GM18505 (cell line): ENCODE measurements around the gene SWT1.
A peak's percentile ranks its signal among the peaks of the same experiment; 100 is the strongest.
"Not testable (repeated sequence)": the region's sequence is repeated elsewhere in the genome, so short reads cannot be mapped to it uniquely, and the experiment has no call there.

Experiments used
- ATAC-seq: cut with Tn5 transposase; IDR thresholded peaks from one replicate; pipeline ENCODE4 v1.9.1; 2021; ENCODE audit not compliant: unreplicated experiment
- POLR2A ChIP-seq: IDR thresholded peaks from 4 replicates; pipeline ENCODE4 v1.6.1; 2011; ENCODE audit warnings: borderline replicate concordance; ENCODE audit not compliant: insufficient read depth, insufficient read length; ENCODE audit errors: extremely low read depth

The SWT1 gene

DNA sequence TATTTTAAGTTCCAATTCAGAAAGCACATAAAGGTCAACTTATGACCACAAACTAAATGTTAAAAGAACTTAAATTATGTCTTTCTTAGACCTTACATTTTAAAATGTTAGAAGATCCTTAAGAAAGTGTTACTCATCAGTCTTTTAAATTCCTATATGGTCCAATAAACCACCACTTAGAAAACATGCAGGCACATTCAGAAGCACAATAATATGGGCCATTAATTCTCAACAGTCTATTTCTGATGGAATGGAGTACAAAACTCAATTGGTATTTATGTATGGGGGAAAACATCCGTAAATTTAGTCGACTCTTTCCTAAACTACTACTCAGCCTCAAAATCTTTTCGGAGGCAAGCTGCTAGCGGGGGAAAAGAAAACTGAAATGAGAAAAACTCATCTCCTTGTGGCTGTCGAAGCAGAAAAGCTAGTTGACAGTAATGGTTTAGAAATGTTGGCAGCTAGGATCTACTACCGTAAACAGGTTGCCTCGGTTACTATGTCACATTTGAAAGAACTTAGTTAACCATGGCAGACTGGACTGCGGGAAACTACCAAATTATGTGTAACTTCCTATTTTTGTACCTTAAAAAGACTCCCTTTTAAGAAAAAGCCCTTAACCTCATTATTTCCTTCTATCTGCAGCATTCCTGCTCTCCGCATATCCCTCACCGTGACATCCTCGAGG lies 1.2 kb upstream of the SWT1 start:
- TF ChIP-seq POLR2A: no peak
- ATAC-seq: no peak

DNA sequence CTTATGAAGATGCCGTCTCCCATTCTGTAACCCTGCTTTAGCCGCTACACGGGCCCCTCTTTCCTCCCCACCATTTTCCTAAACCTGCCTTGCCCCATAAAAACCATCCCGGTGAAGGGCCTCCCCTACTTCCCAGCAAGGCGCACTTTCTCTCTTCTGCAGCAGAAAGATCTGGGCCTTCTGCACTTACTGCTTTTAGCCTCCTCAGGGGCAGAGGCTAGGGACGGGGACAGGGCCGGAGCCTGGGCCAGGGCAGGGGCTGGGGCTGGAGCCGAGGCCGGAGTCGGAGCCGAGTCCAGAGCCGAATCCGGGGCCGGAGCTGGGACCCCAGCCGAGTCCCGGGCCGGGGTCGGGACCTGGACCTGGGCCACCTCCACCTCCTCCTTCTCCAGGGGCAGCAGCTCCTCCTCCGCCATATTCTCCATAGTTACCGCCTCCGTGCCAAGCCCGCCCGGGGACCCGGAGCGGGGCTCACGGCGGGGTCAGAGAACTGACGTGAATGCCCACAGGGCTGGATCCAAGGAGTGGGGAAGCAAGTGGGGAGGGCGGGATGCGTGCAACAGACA lies 596 bp upstream of the SWT1 start:
- peak; percentile 30 for ATAC-seq

DNA sequence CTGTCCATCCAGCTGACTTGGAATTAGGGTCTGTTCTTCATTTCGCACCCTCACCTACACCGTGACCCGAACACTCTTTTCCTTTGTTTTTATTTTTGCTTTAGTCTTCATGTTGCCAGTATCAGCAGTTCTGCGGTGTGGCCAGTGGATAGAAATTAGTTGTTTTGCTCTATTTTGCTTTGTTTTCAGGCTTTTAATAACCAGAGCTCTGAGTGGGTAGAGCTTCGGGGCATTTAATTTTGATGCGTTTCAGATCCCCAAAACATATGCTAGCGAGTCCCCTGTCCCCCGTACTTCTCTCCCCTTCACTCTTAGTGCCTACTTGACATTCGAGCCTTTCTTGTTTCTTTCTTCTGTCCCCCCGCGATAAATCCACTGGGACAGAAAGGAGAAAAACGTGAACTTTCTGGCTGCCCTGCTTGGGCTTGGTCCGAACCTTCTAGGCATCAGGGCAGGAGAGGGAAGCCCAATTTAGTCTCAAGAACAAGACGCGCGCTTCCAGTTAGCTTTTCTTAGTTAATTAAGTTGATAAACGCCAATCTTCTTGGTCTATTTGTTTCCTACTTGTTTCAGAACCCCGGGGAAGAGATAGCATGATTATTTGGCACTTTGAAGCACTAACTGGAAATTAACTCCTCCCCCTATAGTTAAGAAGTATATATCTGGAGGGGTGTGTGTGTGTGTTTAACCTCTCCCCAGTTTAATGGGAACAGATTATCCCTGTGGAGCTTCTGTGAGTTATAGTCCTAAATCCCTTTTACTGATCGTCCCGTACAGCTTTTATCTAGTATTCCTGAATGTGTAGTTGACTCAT lies 839 bp downstream of the SWT1 start:
- TF ChIP-seq POLR2A: peak; percentile 42

More for the DNA sequence above, 596 bp upstream of the SWT1 start:
- no peak for TF ChIP-seq POLR2A

DNA sequence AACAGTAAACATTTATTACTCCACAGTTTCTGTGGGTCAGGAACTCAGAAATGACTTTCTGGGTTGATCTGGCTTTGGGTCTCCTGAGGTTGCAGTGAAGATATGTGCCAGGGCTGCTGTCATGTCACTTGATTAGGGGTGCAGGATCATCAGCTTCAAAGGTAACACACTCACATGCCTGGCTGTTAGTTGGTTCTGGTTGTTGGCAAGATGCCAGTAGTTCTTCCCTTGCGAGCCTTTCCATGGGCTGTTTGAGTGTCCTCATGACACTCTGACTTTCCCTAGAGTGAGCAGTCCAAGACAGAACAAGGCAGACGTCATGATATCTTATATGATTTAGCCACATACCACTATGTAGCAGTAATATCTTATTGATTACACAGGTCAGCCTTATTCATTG lies 1.8 kb downstream of the SWT1 start:
- no peak for ATAC-seq
- TF ChIP-seq POLR2A: no peak

More for the DNA sequence above, 839 bp downstream of the SWT1 start:
- ATAC-seq: no peak

- no peak for TF ChIP-seq POLR2A
These were observed 3.0 kb downstream of the SWT1 start for GRCh38 chr1:185159966-185160365.

DNA sequence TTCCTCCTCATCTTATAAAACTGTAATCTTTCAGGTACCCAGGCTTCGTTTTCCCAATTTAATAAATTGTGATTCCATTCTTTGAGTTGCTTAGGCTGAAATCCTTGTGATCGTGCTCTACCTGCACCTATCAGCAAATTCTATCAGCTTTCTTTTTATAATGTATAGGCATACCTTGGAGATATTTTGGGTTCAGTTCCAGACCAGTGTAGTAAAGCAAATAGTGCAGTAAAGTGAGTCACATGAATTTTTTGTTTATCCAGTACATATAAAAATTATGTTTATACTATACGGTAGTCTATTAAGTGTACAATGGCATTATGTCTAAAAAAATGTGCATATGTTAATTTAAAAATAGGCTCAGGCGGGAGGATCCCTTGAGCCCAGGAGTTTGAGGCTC lies 5.5 kb downstream of the SWT1 start:
- ATAC-seq: no peak
- no peak for TF ChIP-seq POLR2A

More at GRCh38 chr1:185159966-185160365, 3.0 kb downstream of the SWT1 start:
- no peak for ATAC-seq

GRCh38 chr1:185166106-185166505 lies 9.1 kb downstream of the SWT1 start:
- ATAC-seq: no peak
- no peak for TF ChIP-seq POLR2A

GRCh38 chr1:185170291-185170848 lies 13.4 kb downstream of the SWT1 start:
- ATAC-seq: peak; percentile 89
- TF ChIP-seq POLR2A: no peak

- ATAC-seq: no peak
- no peak for TF ChIP-seq POLR2A
These were observed 36.8 kb downstream of the SWT1 start for GRCh38 chr1:185193756-185194155.

GRCh38 chr1:185198712-185199111 lies 41.7 kb downstream of the SWT1 start:
- ATAC-seq: not testable (repeated sequence)

GRCh38 chr1:185200889-185201288 lies 43.9 kb downstream of the SWT1 start:
- ATAC-seq: no peak
- no peak for TF ChIP-seq POLR2A

DNA sequence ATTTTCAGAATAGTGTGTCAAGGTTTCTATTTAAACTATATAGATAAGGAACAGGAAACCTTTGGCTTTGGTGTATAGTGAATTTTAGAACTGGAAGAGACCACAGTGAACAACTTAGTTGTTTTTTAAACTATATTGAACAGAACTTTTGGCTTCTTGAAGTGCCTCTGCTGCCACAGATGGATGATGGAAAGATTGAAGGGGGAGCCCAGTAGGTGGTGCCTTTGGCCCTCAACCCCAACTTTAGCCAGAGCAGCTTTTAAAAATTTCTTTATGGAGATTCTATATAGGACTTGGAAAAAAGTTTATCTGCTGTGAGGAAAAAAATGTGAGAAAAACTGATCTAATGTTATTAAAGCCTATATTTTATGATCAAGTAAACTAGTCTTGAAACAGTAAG lies 50.2 kb downstream of the SWT1 start:
- no peak for ATAC-seq
- TF ChIP-seq POLR2A: no peak

- ATAC-seq: no peak
- TF ChIP-seq POLR2A: no peak
These were observed 51.1 kb downstream of the SWT1 start for GRCh38 chr1:185207980-185208602.

GRCh38 chr1:185208626-185209180 lies 51.7 kb downstream of the SWT1 start:
- no peak for ATAC-seq

DNA sequence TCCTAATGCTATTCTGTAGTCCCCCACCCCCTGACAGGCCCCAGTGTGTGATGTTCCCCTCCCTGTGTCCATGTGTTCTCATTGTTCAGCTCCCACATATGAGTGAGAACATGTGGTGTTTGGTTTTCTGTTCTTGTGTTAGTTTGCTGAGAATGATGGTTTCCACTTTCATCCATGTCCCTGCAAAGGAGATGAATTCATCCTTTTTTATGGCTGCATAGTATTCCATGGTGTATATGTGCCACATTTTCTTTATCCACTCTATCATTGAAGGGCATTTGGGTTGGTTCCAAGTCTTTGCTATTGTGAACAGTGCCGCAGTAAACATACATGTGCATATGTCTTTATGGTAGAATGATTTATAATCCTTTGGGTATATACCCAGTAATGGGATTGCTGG lies 52.4 kb downstream of the SWT1 start:
- not testable (repeated sequence) for ATAC-seq

More at GRCh38 chr1:185208626-185209180, 51.7 kb downstream of the SWT1 start:
- no peak for TF ChIP-seq POLR2A
